Fibroblast of gingiva (primary cell): ENCODE data around the gene KCNMA1.
A peak's percentile ranks its signal among the peaks of the same experiment; 100 is the strongest.
"Not testable (repeated sequence)": the region's sequence is repeated elsewhere in the genome, so short reads cannot be mapped to it uniquely, and the experiment has no call there.

Experiments used
- DNase-seq: peaks from one replicate; pipeline ENCODE4 v3.0.0-alpha.2; 2011; ENCODE audit warnings: low read depth

The KCNMA1 gene

DNA sequence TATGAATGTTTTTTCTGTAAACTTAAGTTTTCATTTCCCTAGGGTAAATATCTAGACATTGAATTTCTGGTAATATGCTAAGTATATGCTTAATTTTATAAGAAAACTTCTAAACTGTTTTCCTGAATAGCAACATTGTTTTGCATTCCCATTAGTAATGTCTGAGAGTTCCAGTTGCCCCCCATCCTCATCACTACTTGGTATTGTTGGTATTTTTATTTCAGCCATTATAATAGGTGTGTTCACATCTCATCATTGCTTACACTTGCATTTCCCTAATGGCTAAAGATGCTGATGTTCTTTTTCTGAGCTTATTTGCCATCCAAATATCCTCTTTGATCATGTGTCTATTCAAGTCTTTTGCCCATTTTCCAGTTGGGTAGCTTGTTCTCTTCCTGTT lies 269.6 kb downstream of the KCNMA1 start:
- DNase-seq: no peak

DNA sequence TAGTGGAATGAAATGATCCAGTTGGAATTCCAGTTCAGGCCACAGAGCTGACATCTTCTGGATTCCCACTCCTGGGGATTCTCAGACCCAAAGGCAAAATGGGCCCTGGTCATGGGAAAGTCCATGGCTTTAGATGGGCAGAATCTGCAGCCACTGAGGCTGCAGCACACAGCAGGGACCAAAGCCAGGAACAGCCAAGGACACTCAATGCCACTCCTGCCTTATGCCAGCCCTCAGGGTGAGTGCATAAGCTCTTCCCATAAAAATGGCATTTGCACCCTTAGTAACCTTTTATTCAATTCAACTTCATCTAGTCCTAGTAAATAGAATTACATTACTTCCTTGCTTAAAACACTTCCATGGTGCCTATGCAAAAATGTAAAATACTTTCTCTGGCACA lies 274.4 kb downstream of the KCNMA1 start:
- DNase-seq: no peak

DNA sequence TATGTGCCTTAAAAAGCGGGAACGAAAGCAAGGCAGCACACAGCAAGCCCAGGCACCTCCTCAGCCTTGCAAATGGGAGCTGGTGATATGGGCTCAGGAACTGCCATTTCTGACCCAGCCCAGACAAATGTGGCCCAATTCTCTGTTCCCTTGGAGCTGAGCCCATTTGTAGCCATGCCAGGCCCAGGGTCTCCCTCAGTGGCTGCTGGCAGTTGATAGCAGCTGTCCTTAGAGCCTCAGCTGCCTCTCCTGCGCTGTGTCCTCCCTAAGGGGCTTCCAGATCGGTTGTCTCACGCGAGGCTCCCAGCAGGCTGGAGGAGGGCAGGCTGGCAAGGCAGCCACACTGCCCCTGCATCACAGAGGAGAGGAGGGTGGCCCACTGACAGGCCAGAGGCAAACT lies 275.8 kb downstream of the KCNMA1 start:
- DNase-seq: no peak

DNA sequence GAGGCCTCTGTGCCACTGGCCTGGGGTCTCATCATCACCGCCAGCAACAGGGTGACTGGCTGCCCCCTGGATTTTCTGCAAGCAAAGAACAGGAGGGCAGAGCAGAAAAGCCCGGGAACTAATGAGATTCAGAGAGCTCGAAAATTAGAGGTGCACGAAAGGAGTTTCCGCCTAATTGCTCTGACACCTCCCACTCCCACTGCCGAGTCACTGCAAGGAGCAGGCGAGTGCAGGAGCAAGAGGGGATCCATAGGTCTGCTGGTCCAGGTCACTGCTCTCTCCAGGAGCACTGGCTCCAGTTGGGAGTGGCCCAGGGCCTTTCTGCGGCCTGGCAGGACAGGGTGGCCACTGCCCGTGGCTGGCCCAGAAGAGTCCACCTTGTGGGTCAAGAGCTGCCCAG lies 276.2 kb downstream of the KCNMA1 start:
- no peak for DNase-seq

DNA sequence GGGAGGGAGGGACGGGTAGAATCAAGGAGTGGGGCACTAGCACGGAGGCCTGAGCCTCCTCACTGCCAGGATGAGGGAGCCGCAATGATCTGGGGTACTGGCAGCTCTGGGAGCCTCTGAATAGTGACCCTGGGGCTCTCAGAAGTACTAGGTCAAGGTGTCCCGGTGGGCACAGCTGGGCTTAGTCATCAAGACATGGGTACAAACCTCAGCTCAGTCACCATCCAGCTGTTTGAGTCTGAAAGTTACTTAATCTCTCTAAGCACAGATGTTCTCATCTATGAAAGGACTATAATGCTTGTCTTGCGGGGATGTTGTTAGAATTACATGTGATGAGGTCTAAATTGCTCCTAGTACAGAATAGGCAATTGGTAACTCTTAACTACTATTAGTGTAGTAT lies 276.8 kb downstream of the KCNMA1 start:
- DNase-seq: no peak

DNA sequence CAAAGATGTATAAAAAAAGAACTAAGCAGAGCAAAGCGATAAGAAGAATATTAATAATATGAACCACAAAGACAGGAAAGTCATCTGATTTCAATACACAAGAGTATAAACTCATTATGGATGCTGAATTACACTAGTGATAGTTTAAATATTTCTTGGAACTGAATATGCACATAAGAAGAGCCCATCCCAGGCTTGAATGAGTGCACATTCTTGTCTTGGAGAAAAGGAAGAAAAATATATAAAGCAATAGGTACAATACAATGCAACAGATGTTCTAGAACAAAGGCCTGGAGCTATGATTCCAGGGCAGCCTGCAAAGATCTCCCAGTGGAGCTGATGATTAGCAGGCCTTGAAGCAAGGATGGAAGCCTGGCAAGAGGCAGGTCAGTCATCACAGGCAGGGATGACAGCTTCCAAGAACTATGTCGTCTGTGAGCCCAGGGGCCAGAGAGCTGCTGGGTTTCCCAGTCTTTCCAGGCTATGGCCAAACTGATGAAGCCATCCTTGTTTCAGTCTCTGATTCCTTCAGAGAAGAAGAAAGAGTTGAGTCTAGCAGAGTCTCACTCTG lies 277.6 kb downstream of the KCNMA1 start:
- DNase-seq: peak; percentile 58

DNA sequence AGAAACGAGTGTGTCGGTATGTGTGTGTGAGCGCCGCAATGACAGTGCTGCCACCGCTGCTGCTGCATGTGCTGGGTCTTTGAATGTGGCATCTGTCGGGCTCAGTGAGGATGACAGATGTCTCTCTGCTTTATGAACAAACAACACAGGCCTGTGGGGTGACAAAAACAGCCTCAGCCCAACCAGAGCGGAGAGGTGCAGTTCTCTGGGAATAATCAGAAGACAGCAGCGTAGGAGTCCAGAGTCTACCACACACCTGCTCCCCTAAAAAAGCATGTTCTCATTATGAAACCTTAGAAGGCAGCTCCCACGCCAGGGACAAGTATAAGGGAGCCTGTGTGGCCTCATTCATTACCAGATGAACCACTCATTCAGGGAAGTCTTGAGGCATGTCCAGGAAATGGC lies 278.3 kb downstream of the KCNMA1 start:
- DNase-seq: no peak

DNA sequence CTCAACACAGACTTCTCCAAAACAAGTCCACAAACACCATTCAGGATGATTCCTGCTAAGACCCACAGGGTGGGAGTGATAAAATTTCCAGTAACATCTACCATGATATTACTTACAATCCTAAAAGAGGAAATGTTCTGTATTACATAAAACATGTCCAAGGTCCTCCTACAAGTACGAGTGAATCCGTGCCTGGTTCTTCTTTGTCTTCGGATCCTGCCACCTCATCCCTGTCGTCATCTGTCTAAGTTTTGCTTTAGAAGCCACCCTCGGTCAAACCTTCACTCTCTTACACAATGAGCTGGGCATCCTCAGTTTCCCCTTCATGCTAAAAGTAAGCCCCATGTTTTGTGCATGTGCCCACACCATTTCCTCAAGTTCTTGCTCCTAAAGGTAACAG lies 279.0 kb downstream of the KCNMA1 start:
- DNase-seq: no peak

DNA sequence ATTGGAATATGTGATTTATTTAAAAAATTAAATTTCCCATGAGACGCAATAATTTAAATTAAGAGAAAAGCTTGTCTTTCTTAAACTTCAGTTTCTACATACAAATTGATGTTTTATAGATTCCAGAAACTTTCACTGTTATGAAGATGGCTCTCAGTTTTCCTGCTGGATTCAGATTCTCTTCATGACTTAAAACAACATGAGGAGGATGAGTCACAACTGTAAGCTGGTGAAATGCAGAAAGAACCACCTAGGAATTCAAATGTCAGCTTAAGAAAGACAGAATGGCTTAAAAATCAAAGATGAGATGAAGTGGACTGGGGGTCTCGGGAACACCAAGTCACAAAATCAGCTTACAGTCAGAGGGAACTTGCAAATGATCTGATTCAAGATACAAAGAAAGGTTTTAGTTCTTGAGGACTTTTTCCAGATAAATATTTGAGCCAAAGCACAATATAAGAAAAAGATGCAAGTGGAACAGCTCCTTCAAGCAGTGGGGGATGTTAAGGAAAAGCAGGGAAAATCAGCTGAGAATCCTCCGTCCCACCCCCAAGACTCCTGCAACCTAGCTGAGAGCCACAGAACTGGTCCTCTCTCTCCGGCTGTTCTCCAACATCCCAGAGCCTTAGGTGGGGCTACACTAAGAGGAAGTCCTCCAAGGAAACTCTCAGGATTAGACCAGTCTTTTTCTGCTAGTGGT lies 279.8 kb downstream of the KCNMA1 start:
- peak; percentile 47 for DNase-seq

DNA sequence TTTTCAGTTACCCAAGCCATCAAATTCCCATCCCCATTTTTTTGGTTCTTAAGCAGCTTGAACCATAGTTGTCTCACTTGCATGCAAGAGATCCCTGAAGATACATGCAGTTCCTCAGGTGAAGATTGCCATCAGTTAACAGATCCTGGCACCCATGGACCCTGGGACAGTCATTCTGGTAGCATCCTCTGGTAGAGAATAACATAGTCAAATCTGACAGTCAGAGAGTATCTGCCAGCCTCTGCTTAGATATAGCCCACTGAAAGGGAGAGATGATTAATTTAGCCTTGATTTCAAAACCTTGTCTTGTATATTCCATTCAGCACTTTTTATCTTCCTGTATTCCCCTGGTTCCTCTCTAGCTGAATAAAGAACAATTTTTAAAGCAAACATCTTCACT lies 280.4 kb downstream of the KCNMA1 start:
- DNase-seq: no peak

- peak; percentile 79 for DNase-seq
Measured at GRCh38 chr10:77355844-77356243, 281.8 kb downstream of the KCNMA1 start.

GRCh38 chr10:77351386-77351785 lies 286.2 kb downstream of the KCNMA1 start:
- peak; percentile 77 for DNase-seq

GRCh38 chr10:77350711-77351119 lies 286.9 kb downstream of the KCNMA1 start:
- peak; percentile 95 for DNase-seq

DNA sequence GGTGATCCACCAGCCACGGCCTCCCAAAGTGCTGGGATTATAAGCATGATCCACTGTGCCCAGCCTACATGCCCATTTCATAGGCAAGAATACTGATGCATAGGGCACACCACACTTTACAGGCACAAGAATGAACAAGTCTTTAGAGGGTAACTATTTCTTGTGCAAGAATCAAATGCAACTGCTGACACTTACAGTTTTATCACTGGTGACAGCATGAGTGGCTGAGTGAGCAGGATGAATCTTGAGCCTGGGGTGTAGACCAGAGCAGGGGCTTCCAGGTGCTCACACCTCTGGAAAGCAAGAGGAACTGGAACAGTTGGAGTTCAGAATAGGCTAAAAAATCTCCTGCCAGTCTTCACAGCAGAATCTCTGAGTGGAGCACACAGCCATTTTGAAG lies 287.5 kb downstream of the KCNMA1 start:
- DNase-seq: no peak

DNA sequence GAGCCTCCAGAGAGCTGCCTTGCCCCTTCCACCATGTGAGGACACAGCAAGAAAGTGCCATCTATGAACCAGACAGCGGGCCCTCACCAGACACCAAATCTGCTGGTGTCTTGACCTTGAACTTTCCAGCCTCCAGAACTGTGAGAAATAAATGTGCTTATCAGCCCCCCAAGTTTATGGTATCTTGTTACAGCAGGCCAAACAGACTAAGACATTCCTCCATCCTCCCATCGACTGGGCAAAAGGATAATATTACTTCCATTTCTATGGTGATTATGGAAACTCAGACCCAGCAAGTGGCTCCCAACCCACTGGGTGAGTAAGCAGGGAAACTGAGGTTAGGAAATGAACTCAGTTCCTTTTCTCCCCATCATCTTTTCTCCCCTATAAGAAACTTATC lies 288.4 kb downstream of the KCNMA1 start:
- no peak for DNase-seq

GRCh38 chr10:77348751-77349150 lies 288.9 kb downstream of the KCNMA1 start:
- DNase-seq: no peak

- no peak for DNase-seq
Measured at GRCh38 chr10:77348082-77348481, 289.5 kb downstream of the KCNMA1 start.

DNA sequence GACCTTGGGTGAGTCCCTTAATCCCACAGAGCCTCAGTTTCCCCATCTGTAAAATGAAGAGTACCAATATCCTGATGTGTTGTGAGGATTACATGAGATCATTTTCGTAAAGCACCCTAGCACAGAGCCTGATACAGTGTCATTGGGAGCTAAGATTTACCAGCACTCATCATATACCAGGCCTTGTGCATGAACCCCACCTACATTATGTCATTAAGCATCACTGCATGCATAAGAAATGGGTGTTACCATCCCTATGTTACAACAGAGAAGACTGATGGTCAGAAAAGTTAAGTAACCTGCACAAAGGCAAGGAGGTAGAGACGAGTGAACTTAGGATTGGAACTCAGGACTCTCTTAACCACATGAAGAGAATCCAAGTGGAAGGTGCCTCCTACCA lies 290.6 kb downstream of the KCNMA1 start:
- DNase-seq: no peak

DNA sequence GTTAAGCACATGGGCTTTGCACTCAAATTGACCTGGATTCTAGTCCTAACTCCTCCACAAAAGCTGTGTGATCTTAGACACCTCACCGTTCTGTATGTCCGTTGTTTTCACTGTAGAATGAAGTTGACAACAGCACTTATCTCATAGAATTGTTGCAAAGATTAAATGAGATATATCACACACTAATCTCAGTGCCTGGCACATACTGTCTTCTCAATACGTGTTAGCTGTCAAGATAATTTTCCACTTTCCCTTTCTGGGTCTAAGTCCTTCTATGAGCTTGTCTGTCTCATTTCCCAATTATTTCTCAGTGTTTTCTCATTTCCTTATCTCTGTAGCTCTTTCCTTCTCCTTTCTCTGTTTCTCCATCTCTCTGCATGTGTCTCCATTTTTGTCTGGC lies 296.6 kb downstream of the KCNMA1 start:
- no peak for DNase-seq

- DNase-seq: not testable (repeated sequence)
Measured at GRCh38 chr10:77339872-77340271, 297.7 kb downstream of the KCNMA1 start.

GRCh38 chr10:77339166-77339565 lies 298.4 kb downstream of the KCNMA1 start:
- DNase-seq: no peak

GRCh38 chr10:77338143-77338542 lies 299.5 kb downstream of the KCNMA1 start:
- no peak for DNase-seq

- DNase-seq: no peak
Measured at GRCh38 chr10:77334501-77334900, 303.1 kb downstream of the KCNMA1 start.
